ENCODE data around the gene TLL2.

DNA sequence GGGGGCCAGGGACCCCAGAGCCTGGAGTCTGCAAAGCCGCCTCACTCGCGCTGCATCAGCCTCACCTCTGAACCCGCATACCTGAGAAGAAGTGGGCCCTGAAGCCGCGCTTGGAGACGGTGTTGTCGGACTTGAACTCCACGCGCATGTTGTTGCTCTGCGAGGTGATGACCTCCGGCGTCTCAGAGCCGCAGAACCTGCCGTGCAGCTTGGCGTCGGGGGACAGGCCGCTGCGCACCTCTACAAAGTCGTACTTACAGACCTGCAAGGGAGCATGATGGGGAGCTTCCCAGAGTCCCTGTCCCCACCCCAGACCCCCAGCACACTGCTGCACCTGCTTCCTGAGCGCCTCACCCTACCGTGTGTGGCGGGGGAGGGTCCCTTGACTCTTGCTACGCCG lies 129.2 kb downstream of the TLL2 start:
- TF ChIP-seq, protein P1, sequence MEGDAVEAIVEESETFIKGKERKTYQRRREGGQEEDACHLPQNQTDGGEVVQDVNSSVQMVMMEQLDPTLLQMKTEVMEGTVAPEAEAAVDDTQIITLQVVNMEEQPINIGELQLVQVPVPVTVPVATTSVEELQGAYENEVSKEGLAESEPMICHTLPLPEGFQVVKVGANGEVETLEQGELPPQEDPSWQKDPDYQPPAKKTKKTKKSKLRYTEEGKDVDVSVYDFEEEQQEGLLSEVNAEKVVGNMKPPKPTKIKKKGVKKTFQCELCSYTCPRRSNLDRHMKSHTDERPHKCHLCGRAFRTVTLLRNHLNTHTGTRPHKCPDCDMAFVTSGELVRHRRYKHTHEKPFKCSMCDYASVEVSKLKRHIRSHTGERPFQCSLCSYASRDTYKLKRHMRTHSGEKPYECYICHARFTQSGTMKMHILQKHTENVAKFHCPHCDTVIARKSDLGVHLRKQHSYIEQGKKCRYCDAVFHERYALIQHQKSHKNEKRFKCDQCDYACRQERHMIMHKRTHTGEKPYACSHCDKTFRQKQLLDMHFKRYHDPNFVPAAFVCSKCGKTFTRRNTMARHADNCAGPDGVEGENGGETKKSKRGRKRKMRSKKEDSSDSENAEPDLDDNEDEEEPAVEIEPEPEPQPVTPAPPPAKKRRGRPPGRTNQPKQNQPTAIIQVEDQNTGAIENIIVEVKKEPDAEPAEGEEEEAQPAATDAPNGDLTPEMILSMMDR (conservative IDR thresholded peaks at IDR 0.05; ENCODE audit: low read depth, low read length), result no peak
- no peak for TF ChIP-seq EZH2 (IDR thresholded peaks at IDR 0.05; ENCODE audit: low read length, unreplicated experiment)
- no peak for TF ChIP-seq EZH2phosphoT487 (IDR thresholded peaks at IDR 0.05; ENCODE audit: borderline replicate concordance, low read length)
